Kidney epithelial cell (primary cell): ENCODE measurements around the gene SGPL1. TPM values are rescaled to one million over a fixed set of nuclear protein-coding genes. Genes with fewer than 3 reads are reported as not detected.
"Not testable (repeated sequence)": the region's sequence is repeated elsewhere in the genome, so short reads cannot be mapped to it uniquely, and the experiment has no call there.

Experiments
- DNase-seq: peaks from one replicate; pipeline ENCODE4 v3.0.0-alpha.2; 2010; ENCODE audit warnings: low read depth
- H3K27me3 ChIP-seq: 2 replicates; pipeline ENCODE4 v1.6.0; 2011; ENCODE audit warnings: low read length; ENCODE audit not compliant: control insufficient read depth, insufficient read depth
- H3K36me3 ChIP-seq: 2 replicates; pipeline ENCODE4 v1.5.1; 2011; ENCODE audit warnings: low read length; ENCODE audit not compliant: control insufficient read depth, insufficient read depth
- H3K4me3 ChIP-seq: 2 replicates; pipeline ENCODE4 v1.5.1; 2011; ENCODE audit warnings: low read depth, mild to moderate bottlenecking, control low read depth, low read length
- CTCF ChIP-seq: IDR thresholded peaks from 2 replicates; pipeline ENCODE4 v1.5.1; 2011; ENCODE audit warnings: mild to moderate bottlenecking, moderate library complexity, low read length, control low read depth, inconsistent platforms; ENCODE audit not compliant: insufficient read depth, poor library complexity, severe bottlenecking
- total RNA-seq: library from RNA; depleted of rRNA; stranded (reverse); fragments of >200 nt; gene quantifications from 2 replicates; pipeline ENCODE4 v1.2.3, GENCODE V29; 2015

Gene SGPL1
- 82.7 and 83.5 TPM in 2 replicates for total RNA-seq

- H3K36me3 ChIP-seq: no peaks in the 10 kb centered on the region
- DNase-seq: peak; percentile 23
- peak within 1 kb of the TSS; percentile 63 for H3K4me3 ChIP-seq
- peak; percentile 75 for TF ChIP-seq CTCF
- peaks cover 3% of the 10 kb centered on the region for H3K27me3 ChIP-seq
Measured at GRCh38 chr10:70815504-70816219, at the start of gene SGPL1. TSS of gene SGPL1 (plus strand) at chr10:70815948. CDS start at chr10:70816854, 906 bp downstream.

- DNase-seq, H3K36me3 ChIP-seq, H3K27me3 ChIP-seq, H3K4me3 ChIP-seq: not testable (repeated sequence)
Measured at GRCh38 chr10:70768026-70768685, 47.6 kb upstream of the SGPL1 start.

- no peak for DNase-seq
- Histone ChIP-seq H3K4me3 (no peak overlapping the region), H3K27me3 (no peaks in the 10 kb centered on the region), H3K36me3 (no peaks in the 10 kb centered on the region)
- no peak for TF ChIP-seq CTCF
Measured at GRCh38 chr10:70769121-70769520, 46.6 kb upstream of the SGPL1 start.

- Histone ChIP-seq H3K36me3 (no peaks in the 10 kb centered on the region), H3K27me3 (peaks cover 2% of the 10 kb centered on the region), H3K4me3 (no peak overlapping the region)
- no peak for DNase-seq
- TF ChIP-seq CTCF: no peak
Measured at GRCh38 chr10:70770001-70770400, 45.7 kb upstream of the SGPL1 start.

- H3K4me3 ChIP-seq, H3K36me3 ChIP-seq, H3K27me3 ChIP-seq, DNase-seq: not testable (repeated sequence)
Measured at GRCh38 chr10:70770516-70770915, 45.2 kb upstream of the SGPL1 start.

- H3K36me3 ChIP-seq: no peaks in the 10 kb centered on the region
- no peak for DNase-seq
- no peak overlapping the region for H3K4me3 ChIP-seq
- H3K27me3 ChIP-seq: peaks cover 4% of the 10 kb centered on the region
- TF ChIP-seq CTCF: no peak
Measured at GRCh38 chr10:70771311-70772194, 44.2 kb upstream of the SGPL1 start.
